CD4-positive, alpha-beta T cell treated with Interleukin-17A for 1 hour (primary cell): ENCODE data around the gene MUSTN1.

ENCODE experiments used
- DNase-seq: peaks from one replicate; pipeline ENCODE4 v3.0.0-alpha.2; 2020

MUSTN1 gene

GRCh38 chr3:52834871-52835501, at the start of gene MUSTN1:
MUSTN1 (minus strand) TSS chr3:52835019; CDS start chr3:52834948, 71 bp downstream.
- no peak for DNase-seq

DNA sequence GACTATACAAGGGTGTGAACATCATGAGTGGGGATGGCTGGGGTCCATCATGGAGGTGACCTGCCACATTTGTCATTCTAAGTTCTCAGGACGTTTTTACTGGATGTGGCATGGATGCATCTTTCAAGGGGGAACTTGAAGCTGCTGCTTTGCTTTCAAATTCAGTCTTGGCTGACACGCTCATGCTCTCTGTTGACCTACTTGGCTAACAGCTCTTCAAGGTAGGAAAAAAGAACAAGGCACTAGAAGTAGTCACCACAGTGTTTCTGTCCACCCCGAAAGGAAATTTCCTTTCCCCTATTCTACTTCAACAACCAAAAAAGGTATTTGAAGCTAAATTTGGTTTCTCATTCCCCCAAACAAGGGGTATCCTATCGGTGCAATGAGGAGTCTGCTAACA, 47.6 kb upstream of the MUSTN1 start:
- no peak for DNase-seq

- DNase-seq, result no peak
Observed at GRCh38 chr3:52881871-52882270, 47.1 kb upstream of the MUSTN1 start.

- no peak for DNase-seq
Observed at GRCh38 chr3:52880474-52880873, 45.7 kb upstream of the MUSTN1 start.

DNA sequence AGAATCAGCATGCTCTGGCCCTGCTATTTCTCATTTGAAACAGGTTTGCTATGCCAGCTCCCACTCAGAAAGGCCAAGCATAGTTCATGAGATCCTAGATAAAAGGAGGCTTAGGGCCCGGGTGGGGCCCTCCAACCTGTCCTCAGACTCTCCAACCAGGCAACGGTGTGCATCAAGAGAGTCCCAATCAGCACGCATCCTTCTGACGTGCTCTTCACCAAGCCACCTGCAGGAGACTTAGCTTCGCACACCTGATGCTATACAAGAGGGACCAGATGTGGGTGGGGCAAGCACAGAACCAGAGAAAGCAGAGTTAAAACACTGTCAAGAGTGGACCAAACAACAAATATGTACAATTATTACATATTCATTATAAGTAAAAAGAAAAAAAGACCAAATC, 45.2 kb upstream of the MUSTN1 start:
- DNase-seq, result no peak

DNA sequence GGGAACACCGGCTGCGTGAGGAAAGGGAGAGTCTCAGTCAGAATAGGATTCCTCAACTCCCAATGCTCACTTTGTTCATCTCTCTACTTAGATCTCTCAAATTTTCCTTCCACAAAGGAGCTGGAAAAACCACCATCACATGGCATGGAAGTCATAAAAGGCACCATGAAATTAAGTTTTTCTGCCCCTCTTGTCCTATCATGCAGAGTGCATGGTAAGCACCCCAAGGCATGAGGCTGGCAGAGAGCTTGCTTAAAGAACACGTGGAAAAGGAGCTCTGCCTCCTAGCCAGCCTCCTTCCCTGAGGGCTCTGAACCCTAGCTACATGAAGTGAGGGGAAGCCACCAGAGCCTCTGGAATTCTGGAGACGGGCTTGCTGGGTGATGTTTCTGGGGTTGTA, 44.8 kb upstream of the MUSTN1 start:
- DNase-seq, result no peak

DNA sequence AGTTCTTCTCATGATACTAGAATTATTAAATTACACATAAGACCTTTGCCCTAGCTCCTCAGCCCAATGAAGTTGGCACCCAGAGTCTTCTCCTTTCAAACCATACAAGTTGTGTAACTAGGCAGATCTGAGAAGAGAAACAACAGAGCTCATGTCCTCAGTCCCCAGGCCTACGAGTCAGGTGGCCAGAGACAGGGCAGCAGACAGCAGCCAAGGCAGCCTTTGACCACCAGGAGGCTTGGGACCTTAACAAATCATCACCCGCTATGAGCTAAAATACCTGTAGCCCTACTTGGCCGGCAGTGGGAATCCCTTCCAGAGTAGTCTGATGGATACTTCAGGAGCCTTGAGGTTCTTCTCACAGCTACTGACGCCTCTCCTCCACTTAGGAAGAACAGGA, 44.3 kb upstream of the MUSTN1 start:
- DNase-seq, result no peak

- no peak for DNase-seq
Observed at GRCh38 chr3:52877085-52877484, 42.3 kb upstream of the MUSTN1 start.

- DNase-seq, result no peak
Observed at GRCh38 chr3:52874864-52875587, 40.2 kb upstream of the MUSTN1 start.

- DNase-seq, result no peak
Observed at GRCh38 chr3:52874160-52874701, 39.4 kb upstream of the MUSTN1 start.

DNA sequence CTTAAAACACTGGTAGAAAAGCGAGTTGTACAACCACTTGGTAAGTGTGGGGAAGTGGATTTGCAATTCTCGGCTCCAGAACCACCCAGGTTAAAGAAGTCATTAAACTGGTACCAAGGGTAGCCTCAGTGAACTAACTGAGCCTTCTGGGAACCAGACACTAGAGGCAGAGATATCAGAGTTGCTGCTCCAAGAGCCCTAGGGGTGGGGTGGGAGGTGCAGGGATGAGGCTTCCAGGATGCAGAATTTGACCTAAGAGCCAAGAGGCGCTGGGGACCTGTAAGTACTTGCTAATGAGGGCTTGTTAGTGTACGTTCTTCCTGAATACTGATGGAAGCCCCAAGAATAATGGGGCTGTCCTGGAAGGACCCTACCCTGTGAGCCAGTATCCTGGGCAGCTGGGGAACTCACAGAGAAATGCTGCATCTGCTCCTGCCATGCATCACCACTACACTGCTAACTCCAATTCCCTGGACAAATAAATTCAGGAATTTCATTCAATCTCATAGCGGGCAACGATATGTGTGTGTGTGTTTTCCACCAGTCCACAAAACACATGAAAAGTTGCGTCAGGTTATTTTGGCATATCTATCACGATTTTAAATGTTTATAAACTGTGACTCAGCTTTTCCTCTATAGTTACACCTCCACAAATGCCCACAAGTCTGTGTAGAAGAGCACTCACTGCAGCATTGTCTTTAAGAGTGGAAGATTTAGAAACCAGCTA, 38.8 kb upstream of the MUSTN1 start:
- DNase-seq, result no peak

DNA sequence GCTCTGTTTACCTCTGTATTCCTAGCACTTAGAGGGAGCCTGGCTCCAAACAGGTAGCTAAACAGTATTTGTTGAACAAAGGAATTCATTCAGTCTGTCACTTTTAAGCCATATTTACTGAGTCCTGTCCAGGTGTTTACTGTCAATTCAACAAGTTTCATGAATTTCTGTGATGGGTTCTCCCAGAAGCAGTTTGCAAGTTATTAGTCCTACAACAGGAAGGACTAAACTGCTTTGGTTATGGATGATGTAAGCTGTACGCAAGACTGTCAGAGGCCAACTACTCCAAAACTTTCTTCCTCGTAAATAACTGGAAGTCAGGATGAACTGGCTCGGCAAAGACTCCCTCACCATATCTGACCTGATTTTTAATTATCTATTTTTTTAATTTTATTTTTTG, 37.4 kb upstream of the MUSTN1 start:
- no peak for DNase-seq

DNA sequence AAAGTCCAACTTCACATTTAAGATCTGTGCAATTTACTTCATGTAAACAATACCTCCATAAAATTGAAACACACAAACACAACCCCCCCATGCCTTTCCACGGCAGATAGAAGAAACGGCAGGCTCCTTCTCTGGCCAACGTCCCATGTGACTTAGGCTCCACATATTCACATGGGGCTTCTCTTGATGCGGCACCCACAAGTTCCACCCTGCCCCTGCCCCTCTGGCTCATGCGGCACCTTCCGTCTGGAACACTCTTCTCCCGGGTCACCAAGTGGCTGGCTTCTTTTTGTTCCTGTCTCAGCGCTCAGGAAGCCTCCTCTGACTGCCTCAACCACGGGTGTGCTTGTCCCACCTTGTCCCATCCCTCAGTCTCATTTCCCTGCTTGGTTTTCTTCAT, 36.9 kb upstream of the MUSTN1 start:
- no peak for DNase-seq

DNA sequence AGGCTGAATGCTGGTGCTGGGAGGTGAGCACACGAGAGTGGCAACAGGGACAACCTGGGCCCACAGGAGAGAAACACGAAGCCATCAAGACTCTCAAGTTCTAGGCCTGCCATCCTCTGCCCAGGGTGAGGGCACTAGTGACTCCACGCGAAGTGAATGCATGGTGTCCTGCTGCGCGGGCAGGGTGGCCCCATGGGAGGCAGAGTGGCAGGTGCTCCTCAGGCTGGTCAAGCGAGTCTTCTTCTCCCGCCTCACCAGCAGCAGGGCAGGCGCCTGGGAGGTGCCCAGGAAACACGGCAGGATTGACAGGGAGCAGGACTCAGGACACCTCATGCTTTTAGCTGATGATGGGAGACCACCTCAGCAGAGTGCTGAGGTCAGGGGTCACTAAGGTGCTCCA, 35.7 kb upstream of the MUSTN1 start:
- no peak for DNase-seq

GRCh38 chr3:52866427-52866826, 31.6 kb upstream of the MUSTN1 start:
- DNase-seq, result no peak

DNA sequence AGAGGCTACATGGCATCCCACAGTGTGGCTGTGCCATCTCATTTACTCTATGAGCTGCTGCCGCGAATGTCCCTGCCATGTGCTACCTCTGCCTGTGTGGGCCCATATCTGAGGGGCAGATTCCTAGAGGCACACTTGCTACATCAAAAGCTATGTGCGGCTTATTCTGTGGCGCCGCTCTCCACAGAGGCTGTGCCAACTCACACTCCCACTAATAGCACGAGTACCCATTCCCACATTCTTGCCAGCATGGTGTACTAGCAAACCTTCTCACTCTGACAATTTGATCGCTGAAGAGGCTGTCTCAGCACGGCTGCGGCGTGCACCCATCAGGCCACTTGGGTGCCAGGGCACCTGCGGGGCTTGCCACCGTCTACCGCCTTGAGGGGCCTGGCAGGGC, 31.2 kb upstream of the MUSTN1 start:
- no peak for DNase-seq

DNA sequence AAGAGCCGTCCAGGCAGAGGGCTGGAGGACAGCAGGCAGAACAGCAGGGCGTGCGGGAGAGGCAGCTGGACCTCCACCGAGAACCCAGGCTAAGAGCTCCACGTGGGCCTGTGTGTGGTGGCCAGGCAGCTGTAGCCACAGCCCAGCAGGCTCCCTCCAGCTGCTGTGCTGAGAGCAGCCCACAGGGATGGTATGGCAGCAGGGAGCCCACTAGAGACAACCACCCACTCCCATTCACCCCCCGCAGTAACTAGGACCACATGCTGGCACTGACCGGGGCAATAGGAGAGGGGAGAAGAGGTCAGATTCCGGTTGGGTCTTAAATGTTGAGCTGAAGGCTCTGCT, 25.6 kb upstream of the MUSTN1 start:
- DNase-seq, result no peak

DNA sequence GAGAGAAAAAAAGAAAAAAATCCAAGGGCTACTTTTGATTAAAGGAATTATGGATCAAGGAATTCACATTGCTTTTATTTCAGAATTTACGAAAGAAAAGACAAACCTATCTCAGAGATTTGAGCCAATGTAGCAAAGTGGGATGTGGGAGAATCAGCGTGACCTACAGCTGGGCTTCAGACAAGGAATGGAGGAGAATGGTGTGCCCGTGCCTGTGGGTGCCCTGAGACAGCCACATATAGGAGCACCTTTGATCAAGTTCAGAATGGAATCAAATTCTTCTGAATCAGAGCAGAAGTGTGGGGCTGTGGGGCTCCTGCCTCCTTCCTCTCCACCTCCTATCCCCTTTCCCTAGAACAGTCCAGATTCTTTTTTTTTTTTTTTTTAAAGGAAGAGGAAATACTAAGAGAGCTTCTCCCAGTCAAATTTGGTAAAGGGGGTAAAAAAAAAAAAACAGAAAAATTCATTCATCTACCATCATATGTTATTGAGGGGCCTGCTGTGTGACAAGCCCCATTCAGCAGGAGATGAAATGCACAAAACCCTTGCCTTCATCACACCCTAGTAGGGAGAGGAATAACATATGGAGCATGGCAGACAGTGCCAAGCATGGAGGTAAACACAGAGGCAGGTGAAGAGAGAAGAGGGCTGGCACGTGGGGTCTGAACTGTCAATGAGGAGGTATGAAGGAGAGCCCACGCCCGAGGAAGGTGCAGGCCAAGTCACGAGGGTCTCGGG, 25.0 kb upstream of the MUSTN1 start:
- no peak for DNase-seq

GRCh38 chr3:52857864-52858263, 23.0 kb upstream of the MUSTN1 start:
- DNase-seq, result no peak

DNA sequence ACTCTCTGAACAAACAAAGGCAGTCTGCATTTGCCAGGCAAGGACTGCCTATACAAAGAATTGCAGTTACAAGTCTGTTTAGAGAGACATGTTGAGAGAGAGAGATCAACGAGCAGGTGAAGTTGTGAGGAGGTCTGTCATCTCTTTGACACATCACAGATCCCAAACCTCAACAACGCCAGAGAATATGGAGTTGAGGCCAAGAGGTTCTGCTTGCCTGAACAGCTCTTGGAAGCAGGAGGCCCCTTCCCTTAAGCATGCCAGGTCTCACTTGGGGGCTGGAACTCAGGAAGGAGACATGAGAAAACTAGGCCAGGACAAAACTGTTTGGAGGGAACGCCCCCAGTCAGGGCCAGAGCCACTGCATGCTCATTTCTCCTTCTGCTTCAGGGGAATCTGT, 22.3 kb upstream of the MUSTN1 start:
- DNase-seq, result no peak

- DNase-seq, result no peak
Observed at GRCh38 chr3:52856666-52857065, 21.8 kb upstream of the MUSTN1 start.

- DNase-seq, result no peak
Observed at GRCh38 chr3:52854013-52854412, 19.2 kb upstream of the MUSTN1 start.

GRCh38 chr3:52852419-52852818, 17.6 kb upstream of the MUSTN1 start:
- DNase-seq, result no peak
